Keratinocyte (primary cell): Measurements from ENCODE around the gene ADGRF3. TPM values are rescaled to one million over a fixed set of nuclear protein-coding genes. Genes with fewer than 3 reads are reported as not detected.
"Not testable (repeated sequence)": the region's sequence is repeated elsewhere in the genome, so short reads cannot be mapped to it uniquely, and the experiment has no call there.

Source experiments
- DNase-seq: peaks from one replicate; pipeline ENCODE4 v3.0.0-alpha.2; 2011; ENCODE audit warnings: low read depth, missing footprints, low spot score
- FAIRE-seq: peaks from 2 replicates; lab custom pipeline; 2011; peaks lifted over from hg19 to GRCh38; lab: Jason Lieb, UNC
- H2AFZ ChIP-seq: 2 replicates; pipeline ENCODE4 v1.6.0; 2012; ENCODE audit warnings: low read length, control low read depth, inconsistent platforms; ENCODE audit not compliant: control insufficient read depth
- H3K27ac ChIP-seq: 2 replicates; pipeline ENCODE4 v1.5.1; 2011; ENCODE audit warnings: low read length; ENCODE audit not compliant: control insufficient read depth, insufficient read depth
- H3K27me3 ChIP-seq: 3 replicates; pipeline ENCODE4 v1.6.0; 2011; ENCODE audit warnings: low read length; ENCODE audit not compliant: control insufficient read depth, insufficient read depth; ENCODE audit errors: extremely low read depth
- H3K36me3 ChIP-seq, 2 experiments: 2 replicates in 1 of 2; 3 replicates in 1 of 2; pipeline ENCODE4 v1.5.1; 2011; ENCODE audit warnings: low read length in 2 of 2, mild to moderate bottlenecking in 1 of 2; ENCODE audit not compliant: control insufficient read depth in 2 of 2, insufficient read depth in 2 of 2; ENCODE audit errors: extremely low read depth in 1 of 2
- H3K4me1 ChIP-seq: 3 replicates; pipeline ENCODE4 v1.5.1; 2011; ENCODE audit warnings: low read length; ENCODE audit not compliant: control insufficient read depth, insufficient read depth; ENCODE audit errors: extremely low read depth
- H3K4me2 ChIP-seq: 3 replicates; pipeline ENCODE4 v1.6.0; 2011; ENCODE audit warnings: low read depth, low read length; ENCODE audit not compliant: control insufficient read depth, insufficient read depth; ENCODE audit errors: extremely low read depth
- H3K4me3 ChIP-seq, 3 experiments: fragments of 200-600 bp in 1 of 3; sonication (generic) in 1 of 3; 2 replicates in 2 of 3; 3 replicates in 1 of 3; pipeline ENCODE4 v1.5.1; 2011 to 2016; ENCODE audit warnings: low read length in 3 of 3, mild to moderate bottlenecking in 3 of 3, control low read depth in 2 of 3, inconsistent platforms in 1 of 3, low read depth in 1 of 3, mixed read lengths in 1 of 3, mixed run types in 1 of 3, moderate library complexity in 1 of 3; ENCODE audit not compliant: control insufficient read depth in 2 of 3, insufficient read depth in 2 of 3; ENCODE audit errors: extremely low read depth in 1 of 3
- H3K79me2 ChIP-seq: 2 replicates; pipeline ENCODE4 v1.6.0; 2012; ENCODE audit warnings: low read length; ENCODE audit not compliant: control insufficient read depth, insufficient read depth
- H3K9ac ChIP-seq: 3 replicates; pipeline ENCODE4 v1.6.0; 2011; ENCODE audit warnings: low read length; ENCODE audit not compliant: control insufficient read depth, insufficient read depth; ENCODE audit errors: extremely low read depth
- H3K9me1 ChIP-seq: 3 replicates; pipeline ENCODE4 v1.6.0; 2011; ENCODE audit warnings: low read length; ENCODE audit not compliant: control insufficient read depth, insufficient read depth; ENCODE audit errors: extremely low read depth
- H3K9me3 ChIP-seq: 2 replicates; pipeline ENCODE4 v1.5.1; 2012; ENCODE audit warnings: low read depth, low read length; ENCODE audit not compliant: control insufficient read depth
- H4K20me1 ChIP-seq: 3 replicates; pipeline ENCODE4 v1.6.0; 2011; ENCODE audit warnings: low read length; ENCODE audit not compliant: control insufficient read depth, insufficient read depth; ENCODE audit errors: extremely low read depth
- CTCF ChIP-seq, 3 experiments: IDR thresholded peaks in 1 of 3; conservative IDR thresholded peaks in 1 of 3; optimal IDR thresholded peaks in 1 of 3; 2 replicates in 2 of 3; 3 replicates in 1 of 3; pipeline versions ENCODE3 to v1.5.1; 2011; ENCODE audit warnings: low read length in 3 of 3, mild to moderate bottlenecking in 3 of 3, moderate library complexity in 2 of 3, control low read depth in 1 of 3, inconsistent platforms in 1 of 3; ENCODE audit not compliant: insufficient read depth in 2 of 3; ENCODE audit errors: extremely low read depth in 1 of 3
- EZH2 ChIP-seq: IDR thresholded peaks from one replicate; pipeline ENCODE4 v1.6.1; 2012; ENCODE audit warnings: inconsistent platforms, mild to moderate bottlenecking, low read length, moderate library complexity
- dilution Hi-C: fragments of 300-500 bp; cut with MboI; formaldehyde crosslinking; loops from one replicate; pipeline ENCODE4 v1.7.0; 2020; ENCODE audit warnings: low sequenced_read_pairs; ENCODE audit not compliant: extremely low pct_ligation_motif_present
- polyA plus RNA-seq, 5 experiments: library from polyadenylated mRNA; depleted of rRNA in 3 of 5; stranded (reverse) in 3 of 5; stranded (forward) in 1 of 5; unstranded in 1 of 5; fragments of >200 nt; gene quantifications; 1 replicate in 1 of 5; 2 replicates in 3 of 5; 3 replicates in 1 of 5; pipeline versions ENCODE4 v1.2.1 to v1.2.3, GENCODE V29; 2011 to 2012; ENCODE audit warnings: missing spikeins in 2 of 5, low read depth in 1 of 5, low replicate concordance in 1 of 5

ADGRF3 gene
- polyA plus RNA-seq, 1 donor (not counting 4 experiments of a cell fraction or from before 2014, with no cell fraction given) = 0.17 TPM

- Histone ChIP-seq H3K9ac (peak overlapping the region; percentile 61), H3K27me3 (no peaks in the 10 kb centered on the region), H3K9me3 (no peaks in the 10 kb centered on the region), H2AFZ (no peak overlapping the region), H3K79me2 (peaks cover 86% of the 10 kb centered on the region), H3K27ac (peak overlapping the region; percentile 81), H3K4me2 (peak overlapping the region; percentile 75), H3K36me3 (peaks cover 0 to 2% of the 10 kb centered on the region in 2 experiments), H4K20me1 (no peaks in the 10 kb centered on the region), H3K4me1 (peaks cover 53% of the 10 kb centered on the region), H3K4me3 (no peak overlapping the region), H3K9me1 (no peaks in the 10 kb centered on the region)
- DNase-seq = no peak
- TF ChIP-seq CTCF (optimal IDR thresholded peaks at IDR 0.05 in 1 of 3, IDR thresholded peaks at IDR 0.05 in 1 of 3, conservative IDR thresholded peaks at IDR 0.05 in 1 of 3; ENCODE audit: extremely low read depth in 1 of 3, insufficient read depth in 2 of 3, low read length in 3 of 3) = no peak
- TF ChIP-seq EZH2 = no peak
- no peak for FAIRE-seq
- dilution Hi-C loops = no loop called here
These were observed 9.5 kb upstream of the ADGRF3 start for GRCh38 chr2:26356111-26356510.

GRCh38 chr2:26355038-26355995 lies 8.7 kb upstream of the ADGRF3 start:
- peak overlapping the region; percentile 75 for H3K4me2 ChIP-seq
- TF ChIP-seq CTCF (optimal IDR thresholded peaks at IDR 0.05 in 1 of 3, IDR thresholded peaks at IDR 0.05 in 1 of 3, conservative IDR thresholded peaks at IDR 0.05 in 1 of 3; ENCODE audit: extremely low read depth in 1 of 3, insufficient read depth in 2 of 3, low read length in 3 of 3) = no peak
- no peak for TF ChIP-seq EZH2
- no peaks in the 10 kb centered on the region for H3K9me3 ChIP-seq
- H3K27ac ChIP-seq = peak overlapping the region; percentile 81
- peak; percentile 83 for DNase-seq
- FAIRE-seq = peak; percentile 80
- H3K4me3 ChIP-seq = peak overlapping the region in 2 of 3 experiments; percentile 22 to 41
- peaks cover 0 to 2% of the 10 kb centered on the region in 2 experiments for H3K36me3 ChIP-seq
- dilution Hi-C loops = no loop called here
- no peaks in the 10 kb centered on the region for H4K20me1 ChIP-seq
- H3K27me3 ChIP-seq = no peaks in the 10 kb centered on the region
- no peaks in the 10 kb centered on the region for H3K9me1 ChIP-seq
- peaks cover 87% of the 10 kb centered on the region for H3K79me2 ChIP-seq
- H3K4me1 ChIP-seq = peaks cover 53% of the 10 kb centered on the region
- H2AFZ ChIP-seq = no peak overlapping the region
- peak overlapping the region; percentile 61 for H3K9ac ChIP-seq

- Histone ChIP-seq H3K27ac (peak overlapping the region; percentile 81), H3K4me1 (peaks cover 58% of the 10 kb centered on the region), H3K79me2 (peaks cover 87% of the 10 kb centered on the region)
- H3K27me3 ChIP-seq, H3K9ac ChIP-seq, H2AFZ ChIP-seq, H4K20me1 ChIP-seq, H3K9me3 ChIP-seq, FAIRE-seq, H3K9me1 ChIP-seq, DNase-seq, H3K4me2 ChIP-seq, H3K4me3 ChIP-seq, H3K36me3 ChIP-seq, dilution Hi-C loops: not testable (repeated sequence)
These were observed 7.9 kb upstream of the ADGRF3 start for GRCh38 chr2:26354469-26354868.
